Activated naive CD4-positive, alpha-beta T cell treated with anti-CD3 and anti-CD28 coated beads for 36 hours (primary cell): ENCODE data around the gene IRGC. TPM values are rescaled to one million over a fixed set of nuclear protein-coding genes. Genes with fewer than 3 reads are reported as not detected.

Experiments used
- CTCF ChIA-PET: fragments of 350-600 bp; sonication (Branson Sonifier 250); formaldehyde crosslinking; loops from one replicate; lab custom pipeline; 2021; ENCODE audit warnings: antibody characterized with exemption; lab: Charles Lee
- DNase-seq: peaks from one replicate; pipeline ENCODE4 v3.0.0-alpha.2; 2020
- H3K27ac Mint-ChIP-seq: one replicate; pipeline ENCODE4 v1.8.0; 2021; ENCODE audit warnings: mild to moderate bottlenecking, mixed read lengths
- H3K27me3 Mint-ChIP-seq: one replicate; pipeline ENCODE4 v1.8.0; 2021; ENCODE audit warnings: low read depth, mixed read lengths
- H3K36me3 Mint-ChIP-seq: one replicate; pipeline ENCODE4 v1.8.0; 2021; ENCODE audit warnings: low read depth, mixed read lengths
- H3K4me1 Mint-ChIP-seq: one replicate; pipeline ENCODE4 v1.8.0; 2021; ENCODE audit warnings: low read depth, mixed read lengths
- H3K4me3 Mint-ChIP-seq: one replicate; pipeline ENCODE4 v1.8.0; 2021; ENCODE audit warnings: mild to moderate bottlenecking, moderate library complexity, mixed read lengths
- H3K9me3 Mint-ChIP-seq: one replicate; pipeline ENCODE4 v1.8.0; 2021; ENCODE audit warnings: mixed read lengths
- intact Hi-C: fragments of 100-400 bp; cut with micrococcal nuclease; formaldehyde crosslinking; loops from one replicate; pipeline ENCODE4 v1.15.1; 2023
- total RNA-seq, 2 experiments: library from RNA; stranded (reverse); gene quantifications; one replicate each; pipeline ENCODE4 v1.2.3, GENCODE V29; 2021

IRGC gene, protein sequence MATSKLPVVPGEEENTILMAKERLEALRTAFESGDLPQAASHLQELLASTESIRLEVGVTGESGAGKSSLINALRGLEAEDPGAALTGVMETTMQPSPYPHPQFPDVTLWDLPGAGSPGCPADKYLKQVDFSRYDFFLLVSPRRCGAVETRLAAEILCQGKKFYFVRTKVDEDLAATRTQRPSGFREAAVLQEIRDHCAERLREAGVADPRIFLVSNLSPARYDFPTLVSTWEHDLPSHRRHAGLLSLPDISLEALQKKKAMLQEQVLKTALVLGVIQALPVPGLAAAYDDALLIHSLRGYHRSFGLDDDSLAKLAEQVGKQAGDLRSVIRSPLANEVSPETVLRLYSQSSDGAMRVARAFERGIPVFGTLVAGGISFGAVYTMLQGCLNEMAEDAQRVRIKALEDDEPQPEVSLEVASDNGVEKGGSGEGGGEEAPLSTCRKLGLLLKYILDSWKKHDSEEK
- not detected for total RNA-seq

DNA sequence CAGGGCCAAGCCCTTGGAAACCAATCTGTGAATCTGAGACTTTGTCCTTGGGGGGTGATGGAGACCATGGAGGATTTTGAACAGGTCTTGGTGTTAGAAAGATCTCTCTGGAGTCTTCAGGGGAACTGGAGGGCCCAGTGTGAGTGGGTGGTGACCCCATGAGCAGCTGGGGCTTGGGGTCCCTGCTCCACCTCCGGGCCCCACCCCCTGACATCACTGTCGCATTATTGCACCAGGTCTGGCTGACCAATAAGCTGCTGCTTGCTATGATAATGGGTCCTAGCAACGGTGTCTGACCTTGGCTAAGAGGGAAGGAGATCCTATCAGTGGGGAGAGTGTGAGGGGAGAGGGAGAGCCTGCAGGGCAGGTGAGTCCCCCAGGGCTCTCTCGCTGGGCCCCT, at the start of gene IRGC:
Gene IRGC (plus strand): TSS at position 301 of the 400 bp plus-strand sequence. CDS start 2,483 bp downstream, outside the sequence.
- Mint-ChIP-seq H3K27me3 (peaks cover 10% of the 10 kb centered on the region), H3K4me3 (no peak within 1 kb of the TSS), H3K27ac (no peak within 1 kb of the TSS), H3K9me3 (no peaks in the 10 kb centered on the region), H3K4me1 (peaks cover 7% of the 10 kb centered on the region), H3K36me3 (no peaks in the 10 kb centered on the region)
- intact Hi-C loops = no loop called here
- DNase-seq = no peak
- CTCF ChIA-PET = no interaction called here

DNA sequence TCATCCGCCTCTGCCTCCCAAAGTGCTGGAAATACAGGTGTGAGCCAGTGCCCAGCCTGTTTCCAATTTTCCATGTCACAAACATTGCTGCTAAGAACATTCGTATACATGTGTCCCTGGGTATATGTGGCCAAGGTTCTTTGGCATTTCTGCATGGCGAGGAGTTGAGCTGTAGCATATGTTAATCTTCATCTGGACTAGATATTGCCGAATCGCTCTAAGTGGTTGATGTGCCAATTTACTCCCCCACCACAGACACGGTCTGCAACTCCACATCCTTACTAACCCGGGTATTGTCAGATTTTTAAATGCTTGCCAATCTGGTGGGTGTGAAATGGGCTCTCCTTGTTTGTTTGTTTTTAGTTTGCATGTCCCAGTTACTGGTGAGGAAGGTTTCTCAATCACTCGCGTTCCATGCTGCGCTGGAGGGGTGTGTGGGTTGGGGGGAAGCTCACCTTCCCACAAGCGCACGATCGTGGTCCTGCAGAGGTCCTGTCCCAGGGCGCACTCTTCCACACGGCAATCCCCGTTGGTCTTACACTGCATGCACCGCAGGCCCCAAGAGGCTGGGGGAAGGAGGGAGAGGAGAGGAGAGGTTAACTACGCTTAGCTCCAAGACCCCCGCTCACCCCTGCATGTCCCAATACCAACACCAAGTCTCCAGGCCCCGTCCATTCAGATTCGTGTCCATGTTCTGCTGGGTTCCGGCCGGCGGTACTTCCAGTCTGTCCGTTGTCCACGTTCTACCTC, 48.6 kb upstream of the IRGC start:
- Mint-ChIP-seq H3K27ac (peak overlapping the region; percentile 77), H3K4me1 (peaks cover 52% of the 10 kb centered on the region), H3K4me3 (peak overlapping the region; percentile 82), H3K9me3 (no peaks in the 10 kb centered on the region), H3K36me3 (peaks cover 1% of the 10 kb centered on the region), H3K27me3 (no peaks in the 10 kb centered on the region)
- CTCF ChIA-PET = interaction anchor here (1.3 to 1.9 kb wide), 3 partner anchors 73 to 148 kb away, joined by 4 to 6 read pairs (median 5); no protein-coding TSS in a partner anchor
- intact Hi-C loops = loop anchor here (5.0 kb wide), 1 partner anchor 55 kb away; no protein-coding TSS in a partner anchor
- no peak for DNase-seq

DNA sequence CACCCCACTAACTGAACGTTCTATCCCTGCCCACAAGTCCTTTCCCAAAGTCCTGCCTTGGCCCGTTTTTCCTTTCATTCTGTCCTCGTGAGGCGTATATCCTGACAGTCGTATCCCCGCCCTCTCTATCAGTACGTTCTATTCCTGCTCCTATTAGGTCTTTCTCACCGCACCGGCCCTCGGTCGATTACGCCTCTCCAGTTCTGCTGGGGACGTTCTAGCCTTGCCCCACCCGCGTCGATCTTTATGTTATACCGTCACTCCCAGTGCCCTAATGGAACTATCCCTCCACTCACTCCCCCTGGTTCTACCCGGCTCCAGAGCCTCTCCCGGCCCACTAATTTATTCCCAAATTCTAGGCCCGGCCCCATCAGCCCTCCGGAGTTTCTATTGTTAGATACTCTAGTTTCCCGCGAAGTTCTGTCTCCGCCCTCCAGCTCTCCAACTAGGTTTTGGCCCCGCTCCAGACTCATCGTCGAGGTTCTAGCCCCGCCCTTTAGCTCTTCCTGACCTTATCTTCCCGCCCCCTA, 47.9 kb upstream of the IRGC start:
- no peaks in the 10 kb centered on the region for H3K27me3 Mint-ChIP-seq

GRCh38 chr19:43668406-43669109, 47.3 kb upstream of the IRGC start:
- no peaks in the 10 kb centered on the region for H3K9me3 Mint-ChIP-seq
- H3K36me3 Mint-ChIP-seq = no peaks in the 10 kb centered on the region
- H3K27me3 Mint-ChIP-seq = no peaks in the 10 kb centered on the region
- intact Hi-C loops = loop anchor here (1.0 to 5.0 kb wide), 14 partner anchors 28 to 204 kb away; partner anchors contain the start of genes IRGQ, PHLDB3, SMG9 and ZNF283
- H3K27ac Mint-ChIP-seq = peak overlapping the region; percentile 77
- peaks cover 50% of the 10 kb centered on the region for H3K4me1 Mint-ChIP-seq
- CTCF ChIA-PET = interaction anchor here (0.6 to 1.9 kb wide), 32 partner anchors 9 to 241 kb away, joined by 3 to 11 read pairs (median 4); no protein-coding TSS in a partner anchor
- H3K4me3 Mint-ChIP-seq = peak overlapping the region; percentile 82
- no peak for DNase-seq

More for the DNA sequence above, 47.9 kb upstream of the IRGC start:
- CTCF ChIA-PET = interaction anchor here (0.6 to 1.9 kb wide), 30 partner anchors 10 to 241 kb away, joined by 3 to 11 read pairs (median 4); no protein-coding TSS in a partner anchor
- Mint-ChIP-seq H3K27ac (peak overlapping the region; percentile 77), H3K4me3 (peak overlapping the region; percentile 82), H3K4me1 (peaks cover 50% of the 10 kb centered on the region), H3K9me3 (no peaks in the 10 kb centered on the region), H3K36me3 (no peaks in the 10 kb centered on the region)
- DNase-seq = peak; percentile 99
- intact Hi-C loops = loop anchor here (1.0 to 5.0 kb wide), 14 partner anchors 27 to 204 kb away; partner anchors contain the start of genes IRGQ, PHLDB3, SMG9 and ZNF283

DNA sequence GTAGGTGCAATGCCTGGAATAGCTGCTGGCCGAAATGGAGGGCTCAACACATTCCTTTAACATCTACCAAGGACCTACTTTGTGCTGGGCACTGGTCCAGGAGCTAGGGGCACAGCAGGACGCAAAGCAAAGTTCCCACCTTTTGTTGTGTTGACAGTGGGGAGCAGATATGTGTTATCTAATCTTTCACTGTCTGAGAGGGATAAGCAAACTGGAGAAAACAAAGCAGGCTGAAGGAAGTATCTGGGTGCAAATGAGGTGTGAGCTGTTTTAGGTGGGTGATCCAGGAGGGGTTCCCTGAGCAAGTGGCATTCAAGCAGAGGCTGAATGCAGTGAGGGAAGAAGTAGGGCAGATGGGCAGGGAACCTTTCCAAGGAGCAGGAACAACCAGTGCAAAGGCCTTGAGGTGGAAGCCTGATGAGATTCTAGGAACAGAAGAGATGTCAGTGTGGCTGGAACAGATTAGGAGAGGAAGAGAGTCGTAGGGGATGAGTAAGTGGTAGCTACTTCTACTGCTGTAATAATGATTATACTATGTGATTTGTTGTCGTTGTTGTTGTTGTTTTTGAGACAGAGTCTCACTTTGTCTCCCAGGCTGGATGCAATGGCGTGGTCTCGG, 43.7 kb upstream of the IRGC start:
- intact Hi-C loops = no loop called here
- Mint-ChIP-seq H3K4me1 (peaks cover 44% of the 10 kb centered on the region), H3K4me3 (no peak overlapping the region), H3K9me3 (no peaks in the 10 kb centered on the region), H3K27ac (no peak overlapping the region), H3K36me3 (no peaks in the 10 kb centered on the region), H3K27me3 (no peaks in the 10 kb centered on the region)
- CTCF ChIA-PET = interaction anchor here (0.9 kb wide), 1 partner anchor 81 kb away, joined by 6 read pairs; no protein-coding TSS in a partner anchor
- DNase-seq = no peak

- Mint-ChIP-seq H3K27ac (no peak overlapping the region), H3K9me3 (no peaks in the 10 kb centered on the region), H3K4me3 (no peak overlapping the region), H3K36me3 (no peaks in the 10 kb centered on the region), H3K27me3 (no peaks in the 10 kb centered on the region), H3K4me1 (peaks cover 31% of the 10 kb centered on the region)
- no peak for DNase-seq
- intact Hi-C loops = no loop called here
- CTCF ChIA-PET = interaction anchor here (0.6 to 1.1 kb wide), 5 partner anchors 11 to 104 kb away, joined by 3 to 6 read pairs (median 3); no protein-coding TSS in a partner anchor
Observed at GRCh38 chr19:43673637-43674036, 42.2 kb upstream of the IRGC start.

- no peak for DNase-seq
- H3K4me3 Mint-ChIP-seq = no peak overlapping the region
- peaks cover 26% of the 10 kb centered on the region for H3K4me1 Mint-ChIP-seq
- H3K27ac Mint-ChIP-seq = no peak overlapping the region
- intact Hi-C loops = no loop called here
- CTCF ChIA-PET = interaction anchor here (0.7 kb wide), 1 partner anchor 59 kb away, joined by 3 read pairs; no protein-coding TSS in a partner anchor
- H3K9me3 Mint-ChIP-seq = no peaks in the 10 kb centered on the region
- no peaks in the 10 kb centered on the region for H3K27me3 Mint-ChIP-seq
- no peaks in the 10 kb centered on the region for H3K36me3 Mint-ChIP-seq
Observed at GRCh38 chr19:43674183-43674582, 41.7 kb upstream of the IRGC start.

- no peak overlapping the region for H3K27ac Mint-ChIP-seq
- H3K9me3 Mint-ChIP-seq = no peaks in the 10 kb centered on the region
- DNase-seq = no peak
- no peaks in the 10 kb centered on the region for H3K27me3 Mint-ChIP-seq
- CTCF ChIA-PET = no interaction called here
- no peaks in the 10 kb centered on the region for H3K36me3 Mint-ChIP-seq
- intact Hi-C loops = no loop called here
- peaks cover 23% of the 10 kb centered on the region for H3K4me1 Mint-ChIP-seq
- no peak overlapping the region for H3K4me3 Mint-ChIP-seq
Observed at GRCh38 chr19:43674596-43674995, 41.3 kb upstream of the IRGC start.

- Mint-ChIP-seq H3K9me3 (no peaks in the 10 kb centered on the region), H3K27ac (peak overlapping the region; percentile 59), H3K27me3 (no peaks in the 10 kb centered on the region), H3K36me3 (no peaks in the 10 kb centered on the region), H3K4me3 (peak overlapping the region; percentile 27), H3K4me1 (peaks cover 16% of the 10 kb centered on the region)
- CTCF ChIA-PET = no interaction called here
- intact Hi-C loops = loop anchor here (1.0 kb wide), 1 partner anchor 26 kb away; no protein-coding TSS in a partner anchor
- peak; percentile 33 for DNase-seq
Observed at GRCh38 chr19:43675269-43675879, 40.5 kb upstream of the IRGC start.

GRCh38 chr19:43675906-43676305, 40.0 kb upstream of the IRGC start:
- Mint-ChIP-seq H3K4me3 (peak overlapping the region; percentile 27), H3K4me1 (peaks cover 14% of the 10 kb centered on the region), H3K27me3 (no peaks in the 10 kb centered on the region), H3K36me3 (no peaks in the 10 kb centered on the region), H3K9me3 (no peaks in the 10 kb centered on the region), H3K27ac (peak overlapping the region; percentile 59)
- intact Hi-C loops = loop anchor here (1.0 kb wide), 1 partner anchor 25 kb away; no protein-coding TSS in a partner anchor
- CTCF ChIA-PET = no interaction called here
- DNase-seq = no peak
